ENCODE results near the gene KLF12. TPM values are rescaled to one million over a fixed set of nuclear protein-coding genes. Genes with fewer than 3 reads are reported as not detected.

The KLF12 gene
- total RNA-seq, 4 donors from 2014 or later: 2.3 to 57.7 (median 13.2) TPM

GRCh38 chr13:74151859-74152258, 17.7 kb upstream of the KLF12 start:
- no peak for TF ChIP-seq POLR2A (IDR thresholded peaks at IDR 0.05)
- TF ChIP-seq, protein P1, sequence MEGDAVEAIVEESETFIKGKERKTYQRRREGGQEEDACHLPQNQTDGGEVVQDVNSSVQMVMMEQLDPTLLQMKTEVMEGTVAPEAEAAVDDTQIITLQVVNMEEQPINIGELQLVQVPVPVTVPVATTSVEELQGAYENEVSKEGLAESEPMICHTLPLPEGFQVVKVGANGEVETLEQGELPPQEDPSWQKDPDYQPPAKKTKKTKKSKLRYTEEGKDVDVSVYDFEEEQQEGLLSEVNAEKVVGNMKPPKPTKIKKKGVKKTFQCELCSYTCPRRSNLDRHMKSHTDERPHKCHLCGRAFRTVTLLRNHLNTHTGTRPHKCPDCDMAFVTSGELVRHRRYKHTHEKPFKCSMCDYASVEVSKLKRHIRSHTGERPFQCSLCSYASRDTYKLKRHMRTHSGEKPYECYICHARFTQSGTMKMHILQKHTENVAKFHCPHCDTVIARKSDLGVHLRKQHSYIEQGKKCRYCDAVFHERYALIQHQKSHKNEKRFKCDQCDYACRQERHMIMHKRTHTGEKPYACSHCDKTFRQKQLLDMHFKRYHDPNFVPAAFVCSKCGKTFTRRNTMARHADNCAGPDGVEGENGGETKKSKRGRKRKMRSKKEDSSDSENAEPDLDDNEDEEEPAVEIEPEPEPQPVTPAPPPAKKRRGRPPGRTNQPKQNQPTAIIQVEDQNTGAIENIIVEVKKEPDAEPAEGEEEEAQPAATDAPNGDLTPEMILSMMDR (IDR thresholded peaks at IDR 0.05): no peak
- no peaks in the 10 kb centered on the region for H3K4me1 ChIP-seq
- H3K9me3 ChIP-seq: no peaks in the 10 kb centered on the region
- H3K36me3 ChIP-seq: no peaks in the 10 kb centered on the region
- H3K27ac ChIP-seq: no peak overlapping the region
- intact Hi-C loops (cut with DNase I; ENCODE audit: low total_unique reads): no loop called here
- H3K27me3 ChIP-seq: no peaks in the 10 kb centered on the region
- DNase-seq: no peak
- no peak overlapping the region for H3K4me3 ChIP-seq

DNA sequence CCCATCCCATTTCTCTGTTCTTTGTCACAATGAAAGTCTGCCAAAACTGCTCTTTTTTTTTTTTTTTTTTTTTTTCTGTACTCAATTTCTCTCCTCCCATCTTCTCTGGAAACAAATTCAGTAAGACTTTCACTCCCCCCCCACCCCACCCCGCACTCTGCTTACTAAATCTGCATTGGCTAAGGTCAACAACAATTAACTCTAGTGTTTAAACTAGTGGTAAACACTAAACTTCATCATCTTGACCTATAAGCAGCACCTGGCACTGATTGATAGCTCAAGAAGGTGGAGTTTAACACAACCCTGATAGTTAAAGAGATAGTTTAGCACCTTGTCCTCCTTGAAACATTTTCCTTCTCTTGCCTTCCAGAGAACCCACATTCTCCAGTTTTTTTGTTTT, 14.1 kb upstream of the KLF12 start:
- no peak for DNase-seq
- intact Hi-C loops (cut with DNase I; ENCODE audit: low total_unique reads): no loop called here
- H3K36me3 ChIP-seq: no peaks in the 10 kb centered on the region
- no peaks in the 10 kb centered on the region for H3K27me3 ChIP-seq
- H3K27ac ChIP-seq: no peak overlapping the region
- TF ChIP-seq POLR2A (IDR thresholded peaks at IDR 0.05): no peak
- TF ChIP-seq, protein P1 (IDR thresholded peaks at IDR 0.05): no peak
- H3K9me3 ChIP-seq: no peaks in the 10 kb centered on the region
- H3K4me3 ChIP-seq: no peak overlapping the region
- no peaks in the 10 kb centered on the region for H3K4me1 ChIP-seq

GRCh38 chr13:74145249-74145975, 11.2 kb upstream of the KLF12 start:
- H3K36me3 ChIP-seq: no peaks in the 10 kb centered on the region
- no peaks in the 10 kb centered on the region for H3K4me1 ChIP-seq
- no peak overlapping the region for H3K27ac ChIP-seq
- H3K27me3 ChIP-seq: no peaks in the 10 kb centered on the region
- DNase-seq: no peak
- H3K9me3 ChIP-seq: no peaks in the 10 kb centered on the region
- TF ChIP-seq POLR2A (IDR thresholded peaks at IDR 0.05): no peak
- TF ChIP-seq, protein P1 (IDR thresholded peaks at IDR 0.05): no peak
- H3K4me3 ChIP-seq: no peak overlapping the region
- intact Hi-C loops (cut with DNase I; ENCODE audit: low total_unique reads): no loop called here

GRCh38 chr13:74144269-74144668, 10.1 kb upstream of the KLF12 start:
- TF ChIP-seq POLR2A (IDR thresholded peaks at IDR 0.05): no peak
- TF ChIP-seq, protein P1 (IDR thresholded peaks at IDR 0.05): no peak
- Histone ChIP-seq H3K4me3 (no peak overlapping the region), H3K27me3 (no peaks in the 10 kb centered on the region), H3K27ac (no peak overlapping the region), H3K9me3 (no peaks in the 10 kb centered on the region), H3K36me3 (no peaks in the 10 kb centered on the region), H3K4me1 (no peaks in the 10 kb centered on the region)
- no peak for DNase-seq
- intact Hi-C loops (cut with DNase I; ENCODE audit: low total_unique reads): no loop called here

DNA sequence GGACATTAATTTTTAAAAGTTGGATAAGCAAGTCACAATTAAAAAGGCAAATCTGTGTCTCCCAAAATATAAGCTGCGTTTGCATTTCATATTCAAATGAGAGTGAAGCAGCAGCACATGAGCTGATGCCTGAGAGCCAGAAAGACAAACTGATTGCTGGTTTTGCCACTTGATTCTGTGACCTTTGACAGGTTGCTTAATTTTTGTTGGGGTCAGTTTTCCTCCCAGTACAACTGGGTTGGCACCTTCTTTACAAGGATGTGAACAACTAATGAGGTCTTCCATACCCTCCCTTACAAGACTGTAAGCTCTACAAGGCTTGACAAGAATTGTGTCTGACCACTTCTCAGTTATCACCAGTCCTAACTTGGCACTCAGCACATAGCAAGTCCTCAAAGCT, 8.1 kb upstream of the KLF12 start:
- Histone ChIP-seq H3K4me1 (no peaks in the 10 kb centered on the region), H3K27ac (no peak overlapping the region), H3K27me3 (no peaks in the 10 kb centered on the region), H3K4me3 (no peak overlapping the region), H3K36me3 (no peaks in the 10 kb centered on the region), H3K9me3 (no peaks in the 10 kb centered on the region)
- intact Hi-C loops (cut with DNase I; ENCODE audit: low total_unique reads): no loop called here
- no peak for DNase-seq
- TF ChIP-seq, protein P1 (IDR thresholded peaks at IDR 0.05): no peak
- no peak for TF ChIP-seq POLR2A (IDR thresholded peaks at IDR 0.05)
